ENCODE data around the gene RUNX2.

- TF ChIP-seq CTCF (IDR thresholded peaks at IDR 0.05) (no peak), POLR2A (IDR thresholded peaks at IDR 0.05) (no peak), EP300 (IDR thresholded peaks at IDR 0.05) (no peak)
These were observed 48.3 kb downstream of the RUNX2 start for GRCh38 chr6:45376310-45377042.

Measured in stomach (tissue), 4 donors.